NCI-H69 (cell line): ENCODE data around the gene PHACTR1.
A peak's percentile ranks its signal among the peaks of the same experiment; 100 is the strongest.

Experiments
- DNase-seq: peaks from one replicate; lab custom pipeline; 2025; lab: John Stamatoyannopoulos, UW

PHACTR1 gene

DNA sequence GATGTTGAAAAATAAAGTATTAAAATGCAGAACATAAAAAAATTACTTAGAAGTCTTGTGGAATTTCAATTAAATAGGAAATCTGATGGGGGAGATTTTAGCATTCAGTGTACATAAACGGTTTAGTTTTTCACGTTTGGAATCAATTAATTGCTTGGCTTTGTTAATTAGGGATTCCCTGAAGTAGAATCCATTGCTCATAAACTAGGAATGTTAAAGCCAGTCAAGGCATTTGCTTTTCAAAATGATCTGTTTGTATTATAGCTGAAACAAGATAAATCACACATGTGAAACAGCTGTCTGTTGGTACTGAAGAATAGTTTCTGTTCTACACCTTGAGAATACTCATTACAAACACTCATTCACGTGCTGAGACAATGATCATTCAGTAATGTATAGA is 313.8 kb downstream of the PHACTR1 start:
- no peak for DNase-seq

DNA sequence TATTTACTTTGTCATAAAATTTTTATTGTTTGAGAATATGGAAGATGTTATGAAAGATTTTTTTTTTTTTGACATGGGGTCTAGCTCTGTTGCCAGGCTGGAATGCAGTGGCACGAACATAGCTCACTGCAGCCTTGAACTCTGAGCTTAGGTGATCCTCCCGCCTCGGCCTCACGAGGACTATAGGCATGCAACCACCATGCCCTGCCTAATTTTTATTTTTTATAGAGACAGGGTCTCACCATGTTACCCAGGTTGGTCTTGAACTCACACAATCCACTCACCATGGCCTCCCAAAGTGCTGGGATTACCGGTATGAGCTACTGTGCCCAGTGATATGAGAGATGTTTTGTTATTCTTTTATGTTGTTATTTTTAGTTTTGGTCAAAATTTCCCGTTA is 316.0 kb downstream of the PHACTR1 start:
- no peak for DNase-seq

DNA sequence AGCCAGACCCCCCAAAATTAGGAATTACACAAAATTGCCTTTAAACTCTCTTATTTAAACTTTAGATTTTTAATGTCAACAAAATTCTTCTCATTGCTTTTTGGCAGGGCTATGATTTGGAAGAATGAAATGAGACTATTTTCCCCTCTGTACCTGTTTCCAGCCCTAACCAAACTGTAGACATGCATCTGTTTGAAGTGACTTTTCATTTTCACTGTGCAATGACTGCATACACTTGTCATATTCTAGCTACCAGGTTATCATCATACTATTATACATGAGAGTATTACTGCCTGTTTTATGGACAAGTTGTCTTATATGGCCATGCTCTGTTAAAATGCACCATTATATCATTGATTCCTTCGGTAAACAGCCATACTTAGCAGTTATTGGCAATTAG is 316.6 kb downstream of the PHACTR1 start:
- DNase-seq = no peak

DNA sequence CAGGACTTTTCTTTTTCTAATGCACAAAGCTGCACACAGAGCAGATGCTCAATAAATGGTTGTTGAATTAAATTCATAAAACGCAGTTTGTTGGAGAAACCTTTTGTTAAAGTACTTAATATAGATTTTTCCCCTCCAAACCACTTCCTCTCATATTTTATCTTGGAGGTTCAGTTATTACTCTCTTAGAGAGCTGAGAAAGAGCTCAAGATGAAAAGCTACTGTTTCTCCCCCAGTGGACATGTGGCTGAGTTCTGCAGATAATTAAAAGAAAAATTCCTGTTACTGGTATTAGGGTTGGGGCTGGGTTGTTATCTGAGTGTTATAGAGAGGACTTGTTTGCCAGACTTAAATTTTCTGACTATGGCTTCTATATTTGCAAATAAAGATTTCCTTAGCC is 317.7 kb downstream of the PHACTR1 start:
- no peak for DNase-seq

DNA sequence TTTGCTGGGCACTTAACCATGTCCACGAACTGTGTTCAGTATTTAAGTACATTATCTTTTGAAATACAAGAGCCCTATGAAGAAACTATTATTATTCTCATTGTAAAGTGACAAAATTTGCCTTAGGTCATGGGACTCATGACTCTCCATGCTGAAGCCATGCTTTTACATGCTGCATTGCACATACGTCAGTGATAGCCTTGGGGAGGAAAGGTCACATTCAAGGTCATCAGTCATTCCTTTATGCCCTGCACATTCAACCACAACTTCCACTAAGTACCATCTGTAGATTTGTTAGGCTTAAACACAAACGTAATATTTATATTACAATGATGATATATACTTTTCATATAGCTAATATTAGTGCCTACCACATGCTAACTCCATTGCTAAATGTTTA is 319.0 kb downstream of the PHACTR1 start:
- no peak for DNase-seq

GRCh38 chr6:13038315-13038714 is 321.7 kb downstream of the PHACTR1 start:
- DNase-seq = no peak

GRCh38 chr6:13038741-13039190 is 322.2 kb downstream of the PHACTR1 start:
- DNase-seq = no peak

GRCh38 chr6:13044390-13044789 is 327.8 kb downstream of the PHACTR1 start:
- peak; percentile 9 for DNase-seq

DNA sequence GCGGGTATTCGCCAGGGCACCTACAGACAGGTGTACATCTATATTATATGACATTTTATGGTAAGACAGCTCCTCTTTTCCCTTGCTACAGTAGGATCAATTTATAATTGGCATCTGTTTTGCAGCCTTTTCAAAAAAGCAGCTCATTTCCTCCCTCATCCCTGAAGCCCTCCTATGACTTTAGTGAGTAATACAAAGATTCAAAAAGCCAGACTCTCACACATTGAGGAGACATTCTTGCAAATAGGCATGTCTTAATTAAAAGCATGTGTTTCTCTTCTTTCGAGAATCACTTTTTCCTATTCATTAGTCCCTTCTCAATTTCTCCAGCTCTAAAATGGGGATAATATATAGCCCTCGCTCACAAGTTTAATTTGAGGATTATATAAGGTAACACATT is 328.3 kb downstream of the PHACTR1 start:
- DNase-seq = no peak

GRCh38 chr6:13045676-13046075 is 329.1 kb downstream of the PHACTR1 start:
- DNase-seq = no peak

- DNase-seq = no peak
Measured at GRCh38 chr6:13046084-13046483, 329.5 kb downstream of the PHACTR1 start.

DNA sequence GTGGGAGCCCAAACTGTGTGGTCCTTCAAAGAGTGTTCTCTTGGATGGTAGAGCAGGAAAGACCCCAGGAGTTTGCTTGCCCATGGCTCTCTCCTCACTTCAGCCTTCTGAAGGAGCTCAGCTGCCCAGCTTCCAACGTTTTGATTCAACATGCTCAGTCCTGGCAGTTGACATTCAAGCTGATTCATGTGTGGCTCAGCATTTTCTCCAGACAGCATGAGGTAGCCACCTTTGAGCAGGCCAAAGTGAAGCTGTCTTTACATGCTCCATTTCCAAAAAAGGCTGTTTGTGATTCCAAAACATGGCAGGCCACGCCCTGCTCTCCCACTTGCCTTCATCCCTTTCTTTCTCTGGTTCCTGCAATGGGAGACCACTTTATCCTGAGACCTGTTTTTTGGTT is 331.5 kb downstream of the PHACTR1 start:
- DNase-seq = no peak

DNA sequence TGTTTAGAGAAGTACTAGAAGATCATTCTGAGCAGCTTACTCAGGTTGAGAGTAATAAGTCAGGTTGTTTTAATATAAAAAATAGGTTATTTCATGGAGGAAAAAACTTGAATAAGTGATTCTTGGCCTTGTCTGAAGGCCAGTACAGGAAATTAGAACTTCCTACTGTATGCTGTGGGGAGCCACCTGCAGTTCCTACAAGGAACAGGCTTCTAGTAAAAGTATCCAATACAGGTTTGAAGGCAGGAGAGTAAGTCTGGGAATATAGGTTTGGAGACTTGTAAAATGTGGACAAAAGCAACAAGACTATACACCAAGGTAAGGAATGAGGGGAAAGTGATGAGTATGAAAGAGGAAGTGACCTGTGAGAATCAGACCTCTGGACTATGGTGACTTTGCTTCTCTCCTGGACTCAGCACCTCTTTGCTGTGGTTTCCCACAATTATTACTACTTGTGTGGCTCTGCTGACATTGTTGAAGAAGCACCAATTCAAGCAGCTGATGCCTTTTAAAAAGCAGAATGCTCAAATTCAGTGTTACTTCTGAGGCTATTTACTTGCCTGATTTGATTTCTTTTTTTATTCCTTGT is 333.2 kb downstream of the PHACTR1 start:
- DNase-seq = no peak

DNA sequence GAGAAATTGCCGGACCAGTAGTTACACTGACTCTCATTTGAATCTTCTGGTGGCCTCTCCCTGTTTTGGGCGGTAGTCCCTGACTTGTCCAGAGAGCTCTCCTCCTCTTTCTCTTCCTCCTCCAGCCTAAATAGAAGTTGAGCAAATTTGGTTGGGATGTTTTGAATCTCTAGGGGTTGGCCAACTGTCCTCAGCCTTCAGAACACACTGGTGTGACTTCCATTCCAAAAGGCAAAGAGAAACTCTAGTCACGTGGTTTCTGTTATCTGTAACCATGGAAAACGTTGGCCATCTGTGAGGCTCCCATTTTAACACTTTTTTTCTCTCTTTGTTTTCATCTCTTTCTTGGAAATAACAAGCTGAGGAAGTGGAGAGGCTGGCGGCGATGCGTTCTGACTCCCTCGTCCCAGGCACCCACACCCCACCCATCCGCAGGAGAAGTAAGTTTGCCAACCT is 336.5 kb downstream of the PHACTR1 start:
- no peak for DNase-seq

GRCh38 chr6:13058051-13058450 is 341.5 kb downstream of the PHACTR1 start:
- no peak for DNase-seq

- DNase-seq = no peak
Measured at GRCh38 chr6:13059026-13059425, 342.5 kb downstream of the PHACTR1 start.

DNA sequence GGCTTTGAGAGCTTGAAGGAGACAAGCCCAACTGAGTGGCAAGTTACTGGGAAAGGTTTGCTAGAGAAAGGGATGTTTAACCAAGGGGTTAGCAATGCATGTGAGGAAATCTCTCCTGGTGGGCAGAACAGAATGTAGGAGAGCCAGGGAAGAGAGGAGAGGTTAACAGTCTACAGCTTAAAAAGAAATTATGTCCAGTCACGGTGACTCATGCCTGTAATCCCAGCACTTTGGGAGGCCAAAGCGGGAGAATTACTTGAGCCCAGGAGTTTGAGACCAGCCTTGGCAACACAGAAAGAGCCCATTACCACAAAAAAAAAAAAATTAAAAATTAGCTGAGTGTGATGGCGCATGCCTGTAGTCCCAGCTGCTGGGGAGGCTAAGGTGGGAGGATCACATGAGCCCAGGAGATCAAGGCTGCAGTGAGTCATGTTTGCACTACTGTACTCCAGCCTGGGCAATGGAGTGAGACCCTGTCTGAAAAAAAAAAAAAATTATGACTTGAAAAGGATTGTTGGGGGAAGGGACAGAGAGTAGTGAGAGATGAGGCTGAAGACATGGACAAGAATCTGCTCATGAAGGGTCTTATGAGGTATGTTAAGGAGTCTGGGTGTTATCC is 346.8 kb downstream of the PHACTR1 start:
- DNase-seq = no peak

DNA sequence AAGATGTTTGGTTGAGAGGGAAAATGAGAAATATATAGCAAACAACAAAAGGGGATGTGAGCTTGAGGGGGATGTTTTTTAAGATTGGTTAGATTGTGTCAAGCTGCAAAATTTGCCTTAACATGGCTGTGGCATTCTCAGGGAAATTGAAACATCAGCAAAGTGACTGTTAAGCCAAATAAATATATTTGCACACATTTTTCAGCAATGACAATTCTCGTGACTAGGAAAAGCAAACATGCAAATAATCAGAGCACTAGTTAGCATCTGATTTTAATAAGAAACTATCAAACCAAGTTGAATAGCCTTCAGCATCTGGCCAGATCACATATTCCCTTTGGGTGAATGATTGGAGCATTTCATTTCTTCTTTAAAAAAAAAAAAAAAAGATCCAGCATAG is 349.0 kb downstream of the PHACTR1 start:
- no peak for DNase-seq

DNA sequence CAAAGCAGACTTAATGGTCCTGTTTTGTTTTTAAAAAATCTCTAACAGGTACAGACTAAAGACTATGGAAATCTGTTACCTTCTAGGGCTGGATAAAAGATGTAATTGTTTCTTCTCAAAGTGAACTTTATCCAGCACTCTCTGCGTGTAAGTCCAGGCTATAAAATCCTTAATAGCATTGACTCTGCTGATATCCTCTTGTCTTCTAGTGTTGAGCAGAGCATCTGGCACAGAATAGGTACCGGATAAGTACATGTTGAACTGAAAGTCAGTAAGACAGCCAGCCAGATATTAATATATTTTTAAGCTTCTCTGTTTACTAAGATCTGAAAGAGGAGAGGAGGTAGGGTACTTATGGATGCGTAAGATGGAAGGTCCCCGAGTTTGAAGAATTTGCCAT is 349.5 kb downstream of the PHACTR1 start:
- no peak for DNase-seq

DNA sequence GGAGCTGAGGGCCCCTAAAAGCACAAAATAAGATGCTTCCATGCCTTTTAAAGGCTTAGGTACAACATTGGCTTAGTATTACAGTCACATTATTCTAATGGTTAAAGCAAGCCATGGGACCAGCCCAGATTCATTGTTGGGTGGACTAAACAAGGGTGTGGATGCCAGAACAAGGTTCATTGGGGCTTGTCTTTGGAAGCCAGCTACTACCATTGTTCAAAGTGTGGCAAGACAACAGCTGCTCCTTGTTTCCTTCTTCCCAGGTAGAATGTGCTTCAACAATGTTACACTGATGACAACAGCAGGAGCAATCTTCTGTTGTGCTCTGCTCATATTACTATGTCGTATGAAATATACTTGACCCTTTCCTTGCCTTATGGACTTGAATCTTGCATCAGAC is 350.3 kb downstream of the PHACTR1 start:
- DNase-seq = no peak

- no peak for DNase-seq
Measured at GRCh38 chr6:13068586-13069210, 352.1 kb downstream of the PHACTR1 start.

DNA sequence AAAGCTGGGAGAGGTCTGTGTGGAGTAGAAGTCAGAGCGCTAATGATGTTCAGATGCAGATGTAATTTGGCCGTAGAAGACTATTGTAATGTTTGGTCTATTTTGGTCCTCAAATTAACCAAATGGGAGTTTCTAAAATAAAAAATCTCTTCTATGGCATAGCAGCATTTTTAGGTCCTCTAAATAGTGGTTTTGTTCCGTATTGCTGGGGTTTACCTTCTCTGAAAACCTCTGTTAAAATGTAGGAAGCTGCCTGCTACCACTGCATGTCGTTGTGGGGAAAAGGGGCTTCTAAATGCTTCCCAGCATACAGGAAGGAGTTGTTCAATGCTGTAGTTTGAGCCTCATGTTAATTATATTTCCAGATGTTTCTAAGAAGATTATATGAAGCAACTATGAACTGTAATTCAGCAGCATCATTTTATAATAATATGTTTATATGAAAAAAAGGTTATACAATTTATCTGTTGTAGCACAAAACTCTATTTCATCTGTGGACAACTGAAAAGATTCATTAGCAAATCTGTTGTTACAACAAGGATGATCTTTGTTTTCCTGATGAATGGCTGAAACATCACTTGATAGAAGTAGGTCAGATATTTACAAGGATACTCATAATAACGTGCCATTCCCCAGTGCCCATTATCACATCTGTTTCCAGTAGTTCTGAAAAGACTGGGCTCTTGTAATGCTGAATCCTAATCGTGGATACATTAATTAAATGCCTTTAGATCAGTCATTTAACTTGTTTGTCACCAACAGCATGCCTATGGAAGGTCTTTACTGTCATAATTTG is 355.2 kb downstream of the PHACTR1 start:
- no peak for DNase-seq
